Left lung (tissue), 10 donors: ENCODE data around the gene ABHD8. TPM values are rescaled to one million over a fixed set of nuclear protein-coding genes. Genes with fewer than 3 reads are reported as not detected.

Source experiments
- ATAC-seq: fragments of 200-7000 bp; cut with Tn5 transposase; one replicate; pipeline ENCODE4 v1.9.1; 2020; ENCODE audit warnings: moderate library complexity
- DNase-seq, 4 donors: peaks; one replicate each; pipeline ENCODE4 v3.0.0-alpha.2; 2013 to 2020
- H3K27ac ChIP-seq, 2 donors: fragments of 200-600 bp; sonication (generic) in 1 of 2; one replicate each; pipeline versions ENCODE4 v1.5.0 to v1.8.0; 2020 to 2021
- H3K27me3 ChIP-seq, 2 donors: fragments of 200-600 bp; sonication (generic) in 1 of 2; one replicate each; pipeline versions ENCODE4 v1.5.0 to v1.8.0; 2020 to 2021
- H3K36me3 ChIP-seq, 2 donors: fragments of 200-600 bp; sonication (generic) in 1 of 2; one replicate each; pipeline versions ENCODE4 v1.5.0 to v1.8.0; 2020 to 2021
- H3K4me1 ChIP-seq, 2 donors: fragments of 200-600 bp; one replicate each; pipeline ENCODE4 v1.8.0; 2021
- H3K4me3 ChIP-seq, 2 donors: fragments of 200-600 bp; sonication (generic) in 1 of 2; one replicate each; pipeline versions ENCODE4 v1.5.0 to v1.8.0; 2020 to 2021; ENCODE audit warnings: mild to moderate bottlenecking in 1 of 2
- H3K9me3 ChIP-seq, 2 donors: fragments of 200-600 bp; sonication (generic) in 1 of 2; one replicate each; pipeline versions ENCODE4 v1.5.0 to v1.8.0; 2020 to 2021
- CTCF ChIP-seq, 2 donors: fragments of 200-600 bp; sonication (generic) in 1 of 2; IDR thresholded peaks; one replicate each; pipeline versions ENCODE4 v1.5.0 to v1.8.0; 2021; ENCODE audit warnings: antibody characterized with exemption in 2 of 2
- intact Hi-C, 2 donors: fragments of 100-400 bp; cut with DNase I; formaldehyde crosslinking; loops; one replicate each; pipeline versions ENCODE4 v1.11.2 to v1.14.2; 2022
- polyA plus RNA-seq, 6 donors: library from polyadenylated mRNA; unstranded; fragments of 120-200 nt; gene quantifications; one replicate each; pipeline ENCODE4 v1.2.1, GENCODE V29; 2013; ENCODE audit not compliant: insufficient read length in 6 of 6
- total RNA-seq, 2 donors: library from RNA; stranded (reverse); fragmentation: NEBNext Ultra II Directional; extraction: Animal tissue kit (Norgen Biotek cat#: 25700); gene quantifications; one replicate each; pipeline ENCODE4 v1.2.1, GENCODE V29; 2021
- donor health status: DM: no; HTN: yes; CAD: no.
- donor health status: DM: no; HTN: no; CAD: no.

ABHD8 gene
- total and polyA plus RNA-seq, 8 donors, result 6.8 to 17.1 (median 10.5) TPM

- Histone ChIP-seq H3K4me3 (peak overlapping the region in 1 of 2 donors; percentile 94), H3K9me3 (no peaks in the 10 kb centered on the region), H3K36me3 (peaks cover 0 to 9% of the 10 kb centered on the region in 2 donors), H3K27ac (peak overlapping the region; percentile 91 to 92), H3K4me1 (peaks cover 18 to 63% of the 10 kb centered on the region in 2 donors), H3K27me3 (no peaks in the 10 kb centered on the region)
- TF ChIP-seq CTCF (IDR thresholded peaks at IDR 0.05), result no peak
- DNase-seq, result no peak
- peak; percentile 4 for ATAC-seq
- intact Hi-C loops, result no loop called here
Observed at GRCh38 chr19:17303940-17304267, 679 bp upstream of the ABHD8 start.

DNA sequence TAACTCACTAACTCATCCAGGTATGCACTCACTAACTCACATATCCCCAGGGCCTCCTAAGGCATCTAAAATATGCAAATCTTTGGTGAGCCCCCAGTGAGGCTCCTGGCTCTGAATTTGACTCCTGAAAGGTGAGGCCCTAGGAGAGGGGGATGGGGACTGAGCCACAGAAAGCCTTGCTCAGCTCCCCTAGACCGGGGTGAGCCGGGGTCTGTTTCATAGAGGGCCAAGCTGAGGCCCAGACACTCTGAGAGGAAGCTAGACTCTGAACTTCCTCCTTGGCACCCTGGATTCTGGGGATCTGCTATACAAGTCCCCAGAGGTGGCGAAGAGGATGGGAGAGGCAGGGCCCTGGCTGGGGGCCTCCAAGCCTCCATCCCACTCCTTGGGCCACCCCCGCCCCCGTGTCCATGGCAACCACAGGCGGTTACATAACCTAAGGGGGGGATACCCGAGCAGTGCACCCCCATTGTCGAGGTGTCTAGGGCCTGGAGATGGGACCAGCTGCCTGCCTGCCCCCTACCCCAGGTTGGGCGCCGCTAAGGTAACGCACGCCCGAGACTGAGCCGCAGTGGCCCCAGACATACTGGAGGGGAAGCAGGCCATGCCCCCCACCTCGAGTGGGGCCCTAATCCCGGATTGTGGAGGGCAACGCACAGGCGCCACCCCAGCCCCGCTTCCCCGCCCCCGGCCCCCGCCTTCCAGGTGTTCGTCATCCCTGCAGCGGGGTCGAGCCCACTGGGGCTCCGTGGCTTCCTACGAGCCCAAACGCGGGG, 646 bp downstream of the ABHD8 start:
- intact Hi-C loops, result no loop called here
- DNase-seq (no peak), ATAC-seq (no peak)
- no peaks in the 10 kb centered on the region for H3K27me3 ChIP-seq
- H3K9me3 ChIP-seq, result peaks cover 0 to 5% of the 10 kb centered on the region in 2 donors
- peaks cover 18 to 55% of the 10 kb centered on the region in 2 donors for H3K4me1 ChIP-seq
- H3K4me3 ChIP-seq, result peak overlapping the region; percentile 88 to 94
- TF ChIP-seq CTCF (IDR thresholded peaks at IDR 0.05), result no peak
- H3K36me3 ChIP-seq, result peaks cover 0 to 22% of the 10 kb centered on the region in 2 donors
- H3K27ac ChIP-seq, result peak overlapping the region; percentile 65 to 91

GRCh38 chr19:17300992-17301619, 2.1 kb downstream of the ABHD8 start:
- Histone ChIP-seq H3K4me3 (no peak overlapping the region), H3K36me3 (peaks cover 0 to 26% of the 10 kb centered on the region in 2 donors), H3K9me3 (peaks cover 0 to 5% of the 10 kb centered on the region in 2 donors), H3K4me1 (peaks cover 13 to 48% of the 10 kb centered on the region in 2 donors), H3K27me3 (no peaks in the 10 kb centered on the region), H3K27ac (no peak overlapping the region)
- no peak for TF ChIP-seq CTCF (IDR thresholded peaks at IDR 0.05)
- ATAC-seq (no peak), DNase-seq (no peak)
- intact Hi-C loops, result no loop called here

GRCh38 chr19:17296976-17297375, 6.2 kb downstream of the ABHD8 start:
- intact Hi-C loops, result no loop called here
- no peak for ATAC-seq

More at GRCh38 chr19:17296976-17297375, 6.2 kb downstream of the ABHD8 start:
- peaks cover 0 to 30% of the 10 kb centered on the region in 2 donors for H3K36me3 ChIP-seq
- no peak overlapping the region for H3K27ac ChIP-seq
- no peak for DNase-seq
- no peak overlapping the region for H3K4me3 ChIP-seq
- peaks cover 0 to 5% of the 10 kb centered on the region in 2 donors for H3K9me3 ChIP-seq
- TF ChIP-seq CTCF (IDR thresholded peaks at IDR 0.05), result no peak
- H3K4me1 ChIP-seq, result peaks cover under 1 to 27% of the 10 kb centered on the region in 2 donors
- no peaks in the 10 kb centered on the region for H3K27me3 ChIP-seq
